ENCODE results near the gene SERPINF2. TPM values are rescaled to one million over a fixed set of nuclear protein-coding genes. Genes with fewer than 3 reads are reported as not detected.
"Not testable (repeated sequence)": the region's sequence is repeated elsewhere in the genome, so short reads cannot be mapped to it uniquely, and the experiment has no call there.

SERPINF2 gene
- total RNA-seq, 1 donor from 2014 or later: 1.2 TPM

DNA sequence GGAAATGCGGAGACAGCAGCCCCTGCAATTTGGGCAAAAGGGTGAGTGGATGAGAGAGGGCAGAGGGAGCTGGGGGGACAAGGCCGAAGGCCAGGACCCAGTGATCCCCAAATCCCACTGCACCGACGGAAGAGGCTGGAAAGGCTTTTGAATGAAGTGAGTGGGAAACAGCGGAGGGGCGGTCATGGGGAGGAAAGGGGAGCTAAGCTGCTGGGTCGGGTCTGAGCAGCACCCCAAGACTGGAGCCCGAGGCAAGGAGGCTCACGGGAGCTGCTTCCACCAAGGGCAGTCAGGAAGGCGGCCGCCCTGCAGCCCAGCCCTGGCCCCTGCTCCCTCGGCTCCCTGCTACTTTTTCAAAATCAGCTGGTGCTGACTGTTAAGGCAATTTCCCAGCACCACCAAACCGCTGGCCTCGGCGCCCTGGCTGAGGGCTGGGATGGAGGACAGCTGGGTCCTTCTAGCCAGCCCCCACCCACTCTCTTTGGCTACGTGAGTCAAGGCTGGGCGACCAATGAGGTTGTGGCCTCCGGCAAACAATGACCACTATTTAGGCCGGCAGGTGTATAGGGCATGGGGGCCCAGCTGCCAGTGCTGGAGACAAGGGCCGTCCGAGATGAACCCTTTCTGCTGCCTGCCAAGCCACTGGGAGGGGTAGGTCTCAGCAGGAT lies 19.7 kb downstream of the SERPINF2 start:
- no peak for DNase-seq (ENCODE audit: low read depth)
- no peaks in the 10 kb centered on the region for H3K27me3 ChIP-seq (ENCODE audit: control insufficient read depth, insufficient read depth, low read length)
- H3K36me3 ChIP-seq (ENCODE audit: control insufficient read depth, insufficient read depth, low read length): no peaks in the 10 kb centered on the region
- no peak overlapping the region for H3K4me3 ChIP-seq (ENCODE audit: low read depth, low read length)
- TF ChIP-seq, protein P1, sequence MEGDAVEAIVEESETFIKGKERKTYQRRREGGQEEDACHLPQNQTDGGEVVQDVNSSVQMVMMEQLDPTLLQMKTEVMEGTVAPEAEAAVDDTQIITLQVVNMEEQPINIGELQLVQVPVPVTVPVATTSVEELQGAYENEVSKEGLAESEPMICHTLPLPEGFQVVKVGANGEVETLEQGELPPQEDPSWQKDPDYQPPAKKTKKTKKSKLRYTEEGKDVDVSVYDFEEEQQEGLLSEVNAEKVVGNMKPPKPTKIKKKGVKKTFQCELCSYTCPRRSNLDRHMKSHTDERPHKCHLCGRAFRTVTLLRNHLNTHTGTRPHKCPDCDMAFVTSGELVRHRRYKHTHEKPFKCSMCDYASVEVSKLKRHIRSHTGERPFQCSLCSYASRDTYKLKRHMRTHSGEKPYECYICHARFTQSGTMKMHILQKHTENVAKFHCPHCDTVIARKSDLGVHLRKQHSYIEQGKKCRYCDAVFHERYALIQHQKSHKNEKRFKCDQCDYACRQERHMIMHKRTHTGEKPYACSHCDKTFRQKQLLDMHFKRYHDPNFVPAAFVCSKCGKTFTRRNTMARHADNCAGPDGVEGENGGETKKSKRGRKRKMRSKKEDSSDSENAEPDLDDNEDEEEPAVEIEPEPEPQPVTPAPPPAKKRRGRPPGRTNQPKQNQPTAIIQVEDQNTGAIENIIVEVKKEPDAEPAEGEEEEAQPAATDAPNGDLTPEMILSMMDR (IDR thresholded peaks at IDR 0.05; ENCODE audit: insufficient read depth, low read length, poor library complexity, severe bottlenecking): no peak

DNA sequence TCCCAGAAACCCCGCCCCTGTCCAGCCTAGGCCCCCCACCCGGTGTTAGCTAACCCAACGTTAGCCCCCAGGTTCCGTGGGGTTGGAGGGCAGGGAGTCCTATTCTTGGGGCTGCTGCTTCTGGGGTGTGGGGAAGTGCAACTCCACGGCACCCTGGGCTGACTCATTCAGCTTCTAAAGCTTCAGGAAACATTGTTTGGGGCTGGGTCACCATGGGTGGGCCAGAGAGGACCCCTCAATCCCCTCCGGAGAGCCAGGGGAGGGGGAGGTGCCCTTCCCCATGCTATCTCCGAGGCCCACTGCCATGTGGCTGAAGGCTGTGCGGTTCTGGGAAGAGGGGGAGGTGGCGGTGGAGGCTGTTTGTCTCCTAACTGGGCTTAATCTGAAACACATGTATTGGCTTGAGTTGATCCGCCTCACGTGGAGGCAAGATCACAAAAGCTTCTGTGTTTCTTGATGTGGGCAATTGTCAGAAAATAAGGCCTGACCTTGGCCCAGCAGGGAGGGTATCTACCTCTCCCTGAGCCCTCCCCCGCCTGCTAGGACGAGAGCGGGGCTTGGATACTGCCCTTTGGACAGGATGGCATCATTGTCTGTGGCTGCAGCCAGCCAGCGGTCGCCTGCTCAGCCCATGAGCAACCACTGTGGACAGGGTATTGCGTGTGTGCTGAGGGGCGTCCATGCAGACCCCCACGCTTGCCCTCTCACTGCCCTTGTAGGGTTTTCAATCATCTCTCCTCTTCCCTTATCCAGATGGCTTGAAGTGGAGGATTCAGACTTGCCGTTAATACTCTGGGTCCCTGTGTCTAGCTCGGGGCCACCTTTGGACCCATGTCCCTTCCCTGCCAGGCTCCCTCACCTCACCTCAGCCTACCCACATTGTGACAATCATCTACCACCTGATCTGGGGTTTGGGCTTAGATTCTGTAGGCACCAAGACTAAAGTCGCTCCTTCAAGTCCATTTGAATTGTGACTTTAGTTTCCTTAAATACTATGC lies 20.5 kb downstream of the SERPINF2 start:
- no peak for DNase-seq (ENCODE audit: low read depth)
- TF ChIP-seq, protein P1 (IDR thresholded peaks at IDR 0.05; ENCODE audit: insufficient read depth, low read length, poor library complexity, severe bottlenecking): no peak
- no peaks in the 10 kb centered on the region for H3K27me3 ChIP-seq (ENCODE audit: control insufficient read depth, insufficient read depth, low read length)
- no peaks in the 10 kb centered on the region for H3K36me3 ChIP-seq (ENCODE audit: control insufficient read depth, insufficient read depth, low read length)
- H3K4me3 ChIP-seq (ENCODE audit: low read depth, low read length): no peak overlapping the region

DNA sequence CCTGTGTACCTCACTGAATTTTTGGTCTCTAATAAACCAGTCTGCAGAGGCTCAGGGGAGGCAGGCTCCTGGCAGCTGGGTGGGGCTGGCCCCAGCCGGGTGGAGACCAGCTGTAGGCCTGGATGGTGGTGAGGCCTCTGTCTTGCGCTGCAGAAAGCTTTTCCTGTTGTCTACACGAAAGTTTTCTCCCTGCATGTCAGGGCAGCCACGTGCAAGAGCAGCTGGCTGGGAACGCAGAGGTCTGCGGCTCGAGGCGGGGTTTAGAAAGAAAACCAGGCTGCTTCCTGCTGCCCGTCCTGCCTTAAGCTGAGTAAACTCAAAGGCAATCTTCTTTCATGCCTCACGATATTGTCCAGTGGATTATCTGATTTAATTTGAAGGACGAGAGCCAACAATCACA lies 21.6 kb downstream of the SERPINF2 start:
- Histone ChIP-seq H3K36me3 (ENCODE audit: control insufficient read depth, insufficient read depth, low read length) (no peaks in the 10 kb centered on the region), H3K4me3 (ENCODE audit: low read depth, low read length) (no peak overlapping the region), H3K27me3 (ENCODE audit: control insufficient read depth, insufficient read depth, low read length) (no peaks in the 10 kb centered on the region)
- no peak for DNase-seq (ENCODE audit: low read depth)
- TF ChIP-seq, protein P1 (IDR thresholded peaks at IDR 0.05; ENCODE audit: insufficient read depth, low read length, poor library complexity, severe bottlenecking): no peak

DNA sequence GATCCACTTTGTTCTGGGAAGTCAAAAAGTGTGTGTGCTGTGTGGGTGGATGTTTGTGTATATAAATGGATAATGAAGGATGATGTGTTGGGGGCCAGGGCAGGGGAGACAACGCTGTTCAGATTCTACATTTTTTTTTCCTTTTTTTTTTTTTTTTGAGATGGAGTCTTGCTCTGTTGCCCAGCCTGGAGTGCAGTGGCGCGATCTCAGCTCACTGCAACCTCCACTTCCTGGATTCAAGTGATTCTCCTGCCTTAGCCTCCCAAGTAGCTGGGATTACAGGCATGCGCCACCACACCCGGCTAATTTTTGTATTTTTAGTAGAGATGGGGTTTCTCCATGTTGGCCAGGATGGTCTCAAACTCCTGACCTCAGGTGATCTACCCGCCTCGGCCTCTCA lies 22.0 kb downstream of the SERPINF2 start:
- H3K27me3 ChIP-seq (ENCODE audit: control insufficient read depth, insufficient read depth, low read length); H3K4me3 ChIP-seq (ENCODE audit: low read depth, low read length); DNase-seq (ENCODE audit: low read depth); H3K36me3 ChIP-seq (ENCODE audit: control insufficient read depth, insufficient read depth, low read length): not testable (repeated sequence)

GRCh38 chr17:1765576-1765975 lies 22.9 kb downstream of the SERPINF2 start:
- Histone ChIP-seq H3K27me3 (ENCODE audit: control insufficient read depth, insufficient read depth, low read length) (no peaks in the 10 kb centered on the region), H3K36me3 (ENCODE audit: control insufficient read depth, insufficient read depth, low read length) (no peaks in the 10 kb centered on the region), H3K4me3 (ENCODE audit: low read depth, low read length) (no peak overlapping the region)
- TF ChIP-seq, protein P1 (IDR thresholded peaks at IDR 0.05; ENCODE audit: insufficient read depth, low read length, poor library complexity, severe bottlenecking): no peak
- no peak for DNase-seq (ENCODE audit: low read depth)

GRCh38 chr17:1766382-1767135 lies 23.9 kb downstream of the SERPINF2 start:
- Histone ChIP-seq H3K4me3 (ENCODE audit: low read depth, low read length) (no peak overlapping the region), H3K27me3 (ENCODE audit: control insufficient read depth, insufficient read depth, low read length) (no peaks in the 10 kb centered on the region), H3K36me3 (ENCODE audit: control insufficient read depth, insufficient read depth, low read length) (no peaks in the 10 kb centered on the region)
- no peak for DNase-seq (ENCODE audit: low read depth)
- TF ChIP-seq, protein P1 (IDR thresholded peaks at IDR 0.05; ENCODE audit: insufficient read depth, low read length, poor library complexity, severe bottlenecking): no peak
